NCI-H1930 (cell line): ENCODE results near the gene ABCA4.

Experiments used
- DNase-seq, 2 experiments: peaks; one replicate each; lab custom pipeline; 2025; lab: John Stamatoyannopoulos, UW

Gene ABCA4

DNA sequence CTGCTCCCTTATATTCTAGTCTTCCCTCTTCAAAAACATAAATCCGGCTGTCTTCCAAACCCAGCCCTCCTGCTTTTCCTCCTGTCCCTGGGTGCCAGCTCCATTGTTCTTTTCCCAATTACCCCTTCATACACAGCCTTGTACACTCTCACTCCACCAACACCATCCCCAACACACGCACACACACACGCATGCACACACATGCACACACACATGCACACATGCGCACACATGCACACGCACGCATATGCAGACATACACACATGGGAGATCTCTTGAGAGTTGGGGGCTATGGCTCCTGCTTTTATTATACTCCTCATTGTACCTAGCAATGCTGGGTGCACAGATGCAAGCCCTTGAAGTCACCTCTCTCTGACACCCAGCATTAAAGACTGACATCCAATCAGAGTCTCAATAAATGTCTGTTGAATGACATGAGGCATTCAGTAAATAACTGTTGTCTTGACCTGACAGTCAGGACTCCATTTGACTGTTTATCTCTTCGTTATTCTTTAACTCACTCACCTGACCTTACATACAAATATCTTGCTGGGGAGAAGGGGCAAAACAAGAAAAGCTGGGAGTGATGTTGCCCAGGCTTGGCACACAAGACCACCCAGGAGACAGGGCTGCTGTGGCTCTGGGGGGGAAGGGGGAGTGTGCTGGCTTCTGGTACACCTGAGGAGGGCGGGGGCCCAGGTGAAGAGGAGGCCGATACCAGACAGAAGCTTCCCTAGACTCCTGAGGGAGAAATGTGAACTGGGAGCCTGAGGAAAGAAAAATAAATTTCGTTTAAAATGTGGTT lies 16.0 kb downstream of the ABCA4 start:
- DNase-seq, result no peak

DNA sequence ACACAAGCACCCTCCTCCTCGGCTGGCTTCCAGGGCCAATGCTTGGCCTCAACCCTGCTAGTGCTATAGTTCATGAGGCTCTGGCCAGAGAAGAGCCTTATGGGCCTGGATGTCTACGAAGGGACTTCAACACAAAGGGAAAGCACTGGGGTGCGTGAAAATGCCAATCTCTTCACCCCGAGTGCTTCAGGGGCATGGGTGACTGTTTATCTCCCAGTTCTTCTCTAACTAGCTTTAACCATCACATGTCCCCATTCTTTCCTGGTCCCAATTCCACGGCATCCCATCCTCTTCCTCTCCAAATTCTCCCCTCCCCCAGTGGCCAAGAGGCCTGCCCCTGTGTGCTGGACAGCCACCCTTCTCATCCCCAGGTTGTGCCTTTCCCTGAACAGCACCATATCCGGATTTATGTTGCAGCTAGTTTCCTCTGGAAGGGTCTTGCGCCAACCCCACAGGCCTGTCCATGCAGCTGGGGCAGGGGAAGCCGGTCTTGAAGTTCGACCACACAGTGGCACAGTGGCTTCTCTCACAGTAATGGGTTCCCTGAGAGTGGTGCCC lies 16.7 kb downstream of the ABCA4 start:
- DNase-seq, result no peak

DNA sequence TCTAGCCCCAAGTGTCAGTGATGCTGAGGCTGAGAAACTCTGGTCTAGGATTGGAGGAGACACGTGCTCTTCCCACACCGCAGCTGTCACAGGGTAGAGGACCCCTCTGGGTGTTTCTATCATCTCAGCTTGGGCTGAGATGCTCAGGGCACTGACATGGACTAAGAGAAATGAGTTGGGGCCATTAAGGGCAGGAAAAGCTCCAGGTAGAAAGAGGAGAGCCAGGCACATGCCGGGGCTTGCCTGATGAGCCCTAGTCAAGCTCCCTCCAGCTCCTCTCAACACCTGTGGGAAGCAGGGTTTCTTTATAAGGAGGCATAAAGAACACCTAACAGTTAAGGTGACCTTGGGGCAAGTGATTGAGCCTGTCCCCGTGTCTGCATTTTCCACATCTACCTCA lies 17.3 kb downstream of the ABCA4 start:
- DNase-seq, result no peak

DNA sequence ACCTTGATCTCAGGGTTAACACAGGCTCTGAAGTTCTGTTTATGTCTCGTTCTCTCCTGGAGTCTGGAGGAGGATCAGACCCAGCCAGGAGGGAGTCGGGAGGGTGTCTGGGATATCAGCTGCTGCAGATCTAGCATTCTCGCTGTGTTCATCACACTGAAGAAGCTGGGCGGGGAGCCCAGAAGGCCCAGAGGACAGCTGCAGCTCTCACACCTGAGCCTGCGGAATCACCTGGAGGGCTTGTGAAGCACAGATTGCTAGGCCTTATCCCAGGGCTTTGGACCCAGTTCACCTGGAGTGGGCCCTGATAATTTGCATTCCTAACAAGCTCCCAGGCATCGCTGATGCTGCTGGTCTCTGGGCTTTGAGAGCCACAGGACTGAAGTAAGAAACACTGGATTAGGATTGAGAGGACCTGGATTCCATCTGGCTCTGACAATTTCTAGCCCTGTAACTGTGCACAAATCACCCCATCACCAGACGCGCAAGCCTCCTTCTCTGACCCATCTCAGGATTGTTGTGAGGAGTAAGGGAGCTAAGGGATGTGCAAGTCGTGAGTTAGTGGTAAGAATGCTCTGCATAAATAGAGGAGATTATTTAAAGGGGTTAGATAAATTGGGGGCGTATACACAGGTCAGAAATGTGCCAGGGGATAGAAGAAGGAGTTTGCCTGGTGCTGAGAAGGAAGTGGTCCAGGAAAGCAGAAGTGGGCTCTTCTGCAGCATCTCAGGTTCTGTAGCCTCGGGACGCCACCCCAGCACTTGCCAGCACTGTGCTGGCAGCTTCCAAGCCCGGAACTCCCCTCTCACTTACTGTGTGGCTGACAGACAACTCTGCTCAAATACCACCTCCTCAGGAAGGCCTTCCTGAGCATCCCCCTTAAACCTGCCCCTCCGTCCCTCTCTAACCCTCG lies 19.1 kb downstream of the ABCA4 start:
- no peak for DNase-seq

DNA sequence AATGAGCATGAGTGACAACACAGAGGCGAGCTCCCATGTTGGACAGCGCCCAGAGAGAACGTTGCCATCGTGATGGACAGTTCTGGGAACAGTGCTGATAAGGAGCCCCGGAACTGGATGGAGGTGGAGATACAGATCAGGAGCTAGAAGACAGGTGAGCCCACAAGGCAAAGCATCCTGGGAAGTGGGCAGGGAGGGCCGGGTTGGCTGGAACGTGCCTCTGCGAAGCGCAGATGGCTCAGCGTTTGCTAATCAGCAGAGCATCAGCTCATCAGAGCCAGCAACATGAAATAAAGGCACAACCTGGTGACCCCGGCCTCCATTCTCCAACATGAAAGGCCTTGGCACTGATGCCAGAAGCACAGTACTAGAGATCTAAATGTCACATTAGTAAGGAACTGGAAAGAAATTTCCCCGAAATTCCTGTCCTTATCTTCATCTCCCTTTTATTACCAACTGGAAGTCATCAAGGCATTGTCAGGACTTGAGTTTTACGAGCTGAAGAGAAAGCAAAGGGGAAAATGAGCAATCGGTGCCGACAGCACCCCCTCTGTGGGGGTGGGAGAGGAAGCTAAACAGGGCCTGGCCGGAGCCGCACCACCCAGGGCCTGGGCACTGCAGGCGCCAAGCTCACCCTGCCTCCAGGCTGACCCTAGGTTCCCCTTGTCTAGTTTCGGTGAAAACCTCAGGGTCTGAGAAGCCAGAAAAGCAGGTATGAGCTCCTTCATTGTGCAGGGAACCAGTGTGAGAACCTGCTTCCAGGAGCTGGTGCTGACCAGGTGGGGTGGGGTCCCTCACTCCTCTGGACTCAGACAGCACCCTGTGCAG lies 19.9 kb downstream of the ABCA4 start:
- no peak for DNase-seq

DNA sequence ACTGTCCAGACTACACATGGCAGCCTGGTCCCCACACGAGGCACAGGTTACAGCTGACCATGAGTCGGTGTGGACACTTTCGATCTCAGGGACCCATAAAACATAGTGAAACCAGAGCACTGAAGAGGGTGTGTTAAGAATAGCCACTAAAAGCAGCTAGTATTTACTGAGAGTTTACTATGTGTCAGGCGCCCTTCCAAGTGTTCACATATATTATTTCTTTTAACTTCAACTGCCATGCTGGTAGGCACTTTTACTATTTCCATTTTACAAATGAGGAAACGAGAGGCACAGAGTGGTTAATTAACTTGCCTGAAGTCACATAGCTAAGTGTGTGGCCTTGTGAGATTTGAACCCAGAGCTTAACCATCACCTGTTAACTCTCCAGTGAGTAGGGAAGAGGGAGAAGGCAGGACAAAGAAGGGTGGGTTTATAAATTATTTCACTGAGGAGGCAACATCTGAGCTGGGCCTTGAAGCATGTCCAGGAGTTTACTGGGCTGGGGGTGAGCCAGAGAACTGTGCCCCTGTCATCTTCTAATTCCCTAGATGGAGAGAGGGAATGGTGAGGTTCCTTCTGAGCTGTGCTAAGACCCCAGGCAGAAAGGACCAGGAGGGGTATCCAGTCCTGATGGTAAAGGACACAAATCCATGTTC lies 20.7 kb downstream of the ABCA4 start:
- DNase-seq, result no peak

DNA sequence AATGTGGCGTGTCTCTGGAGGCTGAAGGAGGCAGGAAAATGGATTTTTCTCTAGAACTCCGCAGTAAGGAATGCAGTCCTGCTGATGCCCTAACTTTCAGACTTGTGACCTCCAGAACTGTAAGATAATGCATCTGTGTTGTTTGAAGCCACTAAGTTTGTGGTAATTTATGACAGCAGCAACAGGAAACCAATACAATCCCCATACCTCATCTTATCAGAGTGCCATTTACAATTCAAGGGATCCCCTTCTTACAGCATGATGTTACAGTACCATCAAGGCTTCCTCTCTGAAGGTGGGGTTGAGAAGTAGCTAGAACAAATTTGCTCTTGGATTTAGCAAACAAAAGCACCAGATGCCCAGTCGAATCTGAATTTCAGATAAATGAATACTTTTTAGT lies 21.6 kb downstream of the ABCA4 start:
- DNase-seq, result no peak

DNA sequence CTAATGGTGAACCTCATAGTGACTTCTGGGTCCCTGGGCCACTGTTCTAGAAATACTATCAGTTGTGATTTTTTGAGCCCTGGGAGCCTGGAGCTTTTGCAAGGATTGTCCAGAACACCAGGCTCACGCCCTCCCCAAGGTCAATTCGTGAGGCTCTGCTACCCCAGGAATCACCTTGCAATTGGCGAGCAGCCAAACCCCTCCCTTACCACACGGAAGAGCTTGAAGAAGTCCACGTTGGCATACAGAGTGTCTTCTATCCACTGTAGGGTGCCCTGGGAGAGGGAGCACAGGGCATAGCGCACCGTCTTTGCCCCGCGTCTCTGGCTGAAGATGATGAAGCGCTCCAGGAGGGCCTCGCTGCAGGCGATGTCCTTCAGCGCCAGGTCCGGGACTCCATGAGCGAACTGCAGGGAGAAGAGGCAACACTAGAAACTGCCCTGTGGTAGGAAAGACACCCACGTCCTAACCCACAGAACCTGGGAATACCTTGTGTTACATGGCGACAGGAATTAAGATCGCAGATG lies 22.3 kb downstream of the ABCA4 start:
- DNase-seq, result no peak

DNA sequence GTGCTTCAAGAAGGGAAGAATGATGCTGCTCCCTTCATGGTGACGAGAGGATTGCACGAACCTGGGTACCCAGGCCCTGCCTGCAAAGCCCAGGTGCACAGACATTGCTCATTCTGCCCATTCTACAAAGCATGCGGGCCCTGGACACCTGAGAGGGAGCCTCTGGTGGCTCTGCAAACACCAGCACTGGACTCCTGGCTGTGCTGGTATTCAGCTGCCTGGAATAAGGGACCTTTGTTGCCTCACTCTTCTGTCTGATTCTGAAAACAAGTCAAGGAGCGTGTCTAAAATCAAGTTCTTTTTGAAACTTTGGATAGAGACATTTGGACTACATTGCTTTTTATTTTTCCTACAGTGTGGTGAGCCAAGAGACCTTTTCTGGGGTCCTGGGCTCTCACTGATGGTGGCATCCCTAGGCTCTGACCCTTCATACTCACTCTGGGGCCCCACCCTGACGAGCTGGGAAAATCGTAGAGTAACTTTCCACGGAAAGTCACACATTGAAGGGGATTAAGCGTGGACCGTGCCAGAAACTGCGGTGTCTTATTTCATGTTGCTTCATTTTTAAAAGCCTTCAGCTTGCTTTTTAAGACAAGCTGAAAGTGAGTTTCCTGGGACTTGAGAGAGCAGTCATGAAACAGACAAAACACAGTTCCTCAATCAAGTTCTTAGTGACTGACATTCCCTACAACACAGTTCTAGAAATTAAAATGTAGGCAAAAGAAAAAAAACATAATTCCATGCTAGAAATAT lies 24.0 kb downstream of the ABCA4 start:
- no peak for DNase-seq

DNA sequence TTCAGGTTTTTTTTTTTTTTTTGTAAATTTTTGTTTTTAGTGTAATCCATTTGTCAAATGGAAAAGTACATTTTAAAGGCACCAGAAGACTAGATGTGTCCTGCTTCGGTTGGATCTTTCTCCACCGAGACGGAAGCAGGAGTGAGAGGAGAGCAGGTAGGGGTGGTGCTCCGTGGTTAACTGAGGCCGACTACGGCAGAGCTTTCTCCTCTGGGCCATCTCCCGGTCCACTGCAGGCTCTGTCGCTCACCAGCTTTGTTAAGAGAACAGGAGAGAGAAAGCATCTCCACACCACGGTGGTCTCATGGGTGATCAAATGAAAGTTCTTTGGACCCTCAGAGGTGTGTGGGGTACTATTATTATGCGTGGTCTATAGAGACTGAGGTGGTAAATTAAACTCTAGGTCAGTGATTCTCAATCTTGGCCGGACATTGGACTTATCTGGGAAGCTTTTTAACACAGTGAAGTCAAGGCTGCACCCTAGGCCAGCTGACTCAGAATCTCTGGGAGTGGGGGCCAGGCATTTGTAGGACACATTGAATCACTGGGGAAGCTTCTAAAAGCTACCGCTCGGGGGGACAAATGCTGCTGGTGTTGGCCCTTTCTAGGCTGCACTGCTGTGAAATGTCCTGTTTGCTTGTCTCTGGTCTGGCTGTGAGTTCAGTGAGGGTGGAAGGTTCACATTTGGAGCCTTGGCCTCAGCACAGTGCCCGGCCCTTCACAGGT lies 25.0 kb downstream of the ABCA4 start:
- DNase-seq, result no peak

DNA sequence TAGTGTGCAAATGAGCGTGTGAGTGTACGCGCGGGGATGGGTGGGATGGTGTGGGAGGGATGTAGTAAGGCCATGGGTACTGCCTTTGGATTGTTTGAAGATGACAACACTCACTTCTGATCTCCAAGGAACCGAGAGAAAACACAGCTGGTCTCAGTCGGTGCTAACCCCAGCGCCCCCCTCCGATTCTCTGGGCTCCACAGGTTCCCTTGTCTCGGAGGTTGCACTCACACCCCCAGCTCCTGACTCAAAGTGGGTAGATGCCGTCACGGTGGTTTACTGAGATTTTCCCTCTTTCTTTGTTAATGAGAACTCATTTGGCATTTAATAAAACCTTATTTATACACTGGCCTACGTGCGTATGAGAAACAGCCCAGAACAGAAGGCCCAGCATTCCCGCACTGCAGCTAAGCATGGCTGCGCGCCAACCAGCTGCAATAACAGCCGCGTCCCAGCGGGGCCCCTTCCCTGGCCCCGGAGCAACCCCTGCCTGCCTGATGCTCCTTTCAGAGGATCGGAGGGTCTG lies 25.8 kb downstream of the ABCA4 start:
- DNase-seq, result no peak

DNA sequence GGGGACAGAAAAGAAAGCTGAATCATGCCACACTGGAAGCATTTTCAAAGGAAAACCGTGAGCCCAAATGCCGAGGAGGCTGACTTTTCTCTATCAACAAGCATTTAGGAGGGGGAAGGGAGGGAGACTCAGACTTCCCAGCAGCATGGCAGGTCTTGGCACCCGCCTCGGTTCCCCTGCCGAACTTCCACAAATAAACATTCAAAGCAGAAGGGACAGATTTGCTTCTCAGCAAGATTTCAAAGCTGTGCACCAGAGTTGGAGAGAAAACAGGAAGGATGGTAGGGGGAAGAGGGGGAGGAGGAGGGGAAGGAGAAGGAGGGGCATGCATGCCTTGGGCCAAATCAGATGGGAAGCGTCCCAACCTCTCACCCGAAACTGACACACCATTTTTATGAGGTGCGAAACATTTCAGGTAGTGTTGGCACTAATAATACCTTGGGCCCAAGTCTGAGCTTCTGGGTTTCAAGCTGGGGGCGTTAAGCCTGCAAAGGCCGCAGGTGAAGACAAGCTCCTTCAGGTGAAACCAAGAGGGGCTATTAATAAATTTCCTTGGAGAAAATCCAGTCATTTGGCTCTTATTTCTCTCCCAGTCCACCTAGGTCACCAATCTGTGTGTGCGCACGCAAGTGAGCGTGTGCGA lies 26.4 kb downstream of the ABCA4 start:
- no peak for DNase-seq

DNA sequence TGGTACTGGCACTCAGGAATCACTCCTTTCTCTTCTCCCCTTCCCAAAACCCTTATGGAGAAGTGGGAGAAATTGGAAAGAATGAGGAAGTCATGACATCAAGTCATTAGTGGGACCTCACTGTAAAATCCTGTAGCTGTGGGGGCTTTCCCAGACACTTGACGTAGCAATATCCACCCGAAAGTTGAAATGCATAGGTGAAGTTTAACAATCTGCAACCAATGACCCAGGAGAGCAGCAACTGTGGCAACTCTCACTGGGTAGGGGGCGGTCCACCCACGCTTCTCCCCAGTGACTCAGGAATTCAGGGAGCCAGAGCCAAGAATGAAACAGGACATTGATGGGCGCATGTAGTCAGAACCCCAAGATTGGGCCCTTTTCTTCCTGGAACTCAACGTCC lies 27.0 kb downstream of the ABCA4 start:
- DNase-seq, result no peak

DNA sequence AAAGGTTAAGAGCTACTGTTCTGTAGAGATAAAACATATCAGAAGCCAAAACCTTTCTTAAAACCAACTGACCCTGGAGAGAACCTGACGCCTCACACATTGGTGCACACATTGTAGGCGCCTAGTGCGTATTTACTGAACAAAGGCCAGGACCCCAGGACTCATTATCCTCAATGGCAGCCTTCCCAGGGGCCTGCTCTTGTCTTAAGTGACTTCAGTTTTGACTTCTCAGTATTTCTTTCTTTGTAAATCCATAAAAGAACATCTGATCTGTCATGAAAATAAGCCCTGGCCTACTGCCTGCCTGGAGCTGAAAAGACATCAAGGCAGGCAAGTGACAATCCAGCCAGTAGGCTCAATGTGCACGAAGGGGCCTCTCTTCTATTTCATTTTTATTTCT lies 27.6 kb downstream of the ABCA4 start:
- no peak for DNase-seq

DNA sequence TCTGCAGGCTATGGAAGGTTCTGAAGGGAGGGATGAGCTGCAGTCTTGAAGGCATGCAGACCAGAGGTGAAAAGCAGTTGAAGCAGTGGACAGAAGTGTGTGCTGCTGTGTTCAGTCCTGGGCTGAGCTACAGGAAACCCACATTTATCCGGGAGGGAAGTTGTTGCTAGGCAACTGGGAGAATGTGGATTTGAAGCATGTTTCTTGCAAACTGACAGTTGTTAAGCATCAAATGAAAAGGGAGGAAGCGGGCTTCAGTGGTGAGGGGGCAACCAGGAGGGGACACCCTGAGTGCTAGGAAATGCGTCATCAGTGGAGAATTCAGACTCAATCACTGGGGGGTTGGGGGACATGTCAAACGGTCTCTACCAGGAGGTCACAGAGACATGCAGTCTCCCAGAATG lies 28.7 kb downstream of the ABCA4 start:
- DNase-seq, result no peak

DNA sequence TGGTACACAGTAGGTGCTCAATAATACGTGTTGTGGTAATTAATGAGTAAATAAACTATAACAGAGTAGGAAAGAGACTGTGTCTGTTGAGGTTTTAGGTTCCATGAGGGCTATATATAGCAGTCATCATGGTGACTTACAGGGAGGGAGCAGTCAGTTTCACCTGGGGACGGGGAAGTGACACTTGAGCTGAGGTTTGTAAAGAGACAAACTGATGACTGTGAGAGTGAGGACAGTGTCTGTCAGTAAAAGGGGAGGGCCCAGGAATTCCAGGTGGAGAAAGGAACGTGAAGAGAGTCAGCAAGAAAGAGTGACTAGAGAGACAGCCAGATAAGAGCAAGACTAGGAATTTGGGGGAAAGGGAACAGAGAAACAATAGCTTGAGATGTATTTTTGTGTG lies 30.2 kb downstream of the ABCA4 start:
- no peak for DNase-seq

DNA sequence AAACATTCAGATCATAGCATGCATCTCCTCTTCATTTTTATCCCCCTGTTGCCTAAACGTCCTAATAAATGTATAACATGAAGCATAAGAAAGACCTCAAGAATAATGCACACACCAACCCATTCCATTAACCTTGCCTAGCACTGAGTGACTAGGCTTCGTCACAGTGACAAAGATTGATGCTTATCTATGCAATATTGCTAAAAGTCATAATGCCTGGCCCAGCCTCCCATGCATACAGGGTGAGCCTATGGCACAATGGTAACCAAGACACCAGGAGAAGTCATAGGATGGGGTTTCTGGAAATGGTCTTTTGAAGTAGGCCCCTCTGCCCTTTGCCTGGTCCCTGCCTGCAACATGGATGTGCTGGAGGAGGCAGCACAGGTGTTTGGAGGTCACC lies 33.8 kb downstream of the ABCA4 start:
- DNase-seq, result no peak

DNA sequence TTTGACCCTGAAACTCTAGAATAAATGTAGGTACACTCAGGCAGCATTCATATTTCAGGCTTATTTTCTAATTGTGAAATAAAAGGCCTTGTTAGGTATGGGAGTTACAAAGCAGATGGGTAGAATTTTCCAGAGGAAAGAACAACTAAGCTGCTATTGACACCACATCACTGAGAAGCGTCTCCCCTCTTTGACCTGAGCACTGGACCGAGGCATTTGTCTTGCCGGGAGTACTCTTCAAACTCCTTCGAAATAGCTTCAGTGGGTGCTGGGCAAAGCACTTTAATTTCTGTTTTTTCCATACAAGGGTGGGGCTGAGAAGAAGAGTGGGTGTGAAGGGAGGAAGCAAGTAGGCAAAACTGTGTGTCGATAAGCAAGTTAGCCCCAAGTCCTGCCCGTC lies 36.4 kb downstream of the ABCA4 start:
- DNase-seq, result no peak

DNA sequence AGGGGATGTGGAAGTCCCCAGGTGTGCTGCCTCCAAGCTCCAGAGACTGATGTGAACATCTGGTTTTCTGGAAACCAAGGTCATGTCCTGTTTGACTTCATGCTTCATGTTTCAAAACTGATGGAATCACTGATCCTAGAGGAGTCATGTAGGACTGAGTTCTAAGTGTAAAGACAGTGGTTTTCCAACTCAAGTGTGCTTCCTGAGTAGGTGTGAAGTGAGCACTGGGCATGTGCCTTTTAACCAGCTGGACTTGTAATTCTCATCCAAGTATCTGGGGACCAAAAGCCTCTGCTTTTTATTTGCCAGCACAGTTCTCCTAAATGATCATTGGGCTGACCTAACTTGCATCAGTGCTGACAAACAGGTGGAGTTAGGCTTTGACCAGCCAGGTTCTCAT lies 36.9 kb downstream of the ABCA4 start:
- no peak for DNase-seq
